22Rv1 (cell line): Measurements from ENCODE around the gene DPYSL4.

Experiments used
- H3K27ac ChIP-seq: fragments of 450-650 bp; 2 replicates; pipeline ENCODE4 v1.5.1; 2017
- CTCF ChIP-seq: fragments of 450-650 bp; IDR thresholded peaks from 2 replicates; pipeline ENCODE4 v1.5.1; 2017; ENCODE audit warnings: mild to moderate bottlenecking
- ZFX ChIP-seq: fragments of 450-650 bp; IDR thresholded peaks from 2 replicates; pipeline ENCODE4 v1.6.1; 2017; ENCODE audit warnings: antibody characterized with exemption, borderline replicate concordance

Gene DPYSL4

GRCh38 chr10:132200344-132201110, 13.8 kb downstream of the DPYSL4 start:
- no peak overlapping the region for H3K27ac ChIP-seq
- TF ChIP-seq CTCF (no peak), ZFX (no peak)

- no peak for TF ChIP-seq ZFX
- TF ChIP-seq CTCF, result no peak
- H3K27ac ChIP-seq, result no peak overlapping the region
Observed at GRCh38 chr10:132201111-132201969, 14.6 kb downstream of the DPYSL4 start.

- no peak for TF ChIP-seq ZFX
- no peak for TF ChIP-seq CTCF
- no peak overlapping the region for H3K27ac ChIP-seq
Observed at GRCh38 chr10:132202070-132202970, 15.6 kb downstream of the DPYSL4 start.

GRCh38 chr10:132203256-132204077, 16.7 kb downstream of the DPYSL4 start:
- no peak overlapping the region for H3K27ac ChIP-seq
- TF ChIP-seq ZFX (no peak), CTCF (no peak)

- H3K27ac ChIP-seq, result no peak overlapping the region
- no peak for TF ChIP-seq ZFX
- no peak for TF ChIP-seq CTCF
Observed at GRCh38 chr10:132204078-132204780, 17.5 kb downstream of the DPYSL4 start.

GRCh38 chr10:132204781-132205473, 18.2 kb downstream of the DPYSL4 start:
- no peak for TF ChIP-seq ZFX
- peak; percentile 61 for TF ChIP-seq CTCF
- H3K27ac ChIP-seq, result no peak overlapping the region
